NB4 (cell line): ENCODE data around the gene FRS2.

Source experiments
- DNase-seq: peaks from one replicate; pipeline ENCODE4 v3.0.0; 2010; ENCODE audit warnings: low read depth
- H3K4me3 ChIP-seq: one replicate; pipeline ENCODE4 v1.5.1; 2011; ENCODE audit warnings: mild to moderate bottlenecking, low read depth, low read length, moderate library complexity
- CTCF ChIP-seq: IDR thresholded peaks from one replicate; pipeline ENCODE4 v1.5.1; 2012; ENCODE audit warnings: low read depth, low read length
- MAX ChIP-seq: IDR thresholded peaks from 2 replicates; pipeline ENCODE4 v1.6.1; 2011; ENCODE audit warnings: low read depth, low read length
- MYC ChIP-seq: IDR thresholded peaks from 2 replicates; pipeline ENCODE4 v1.6.1; 2011; ENCODE audit warnings: low read depth, low read length
- POLR2A ChIP-seq: IDR thresholded peaks from 2 replicates; pipeline ENCODE4 v1.6.1; 2011; ENCODE audit warnings: mild to moderate bottlenecking; ENCODE audit not compliant: insufficient read length; ENCODE audit errors: extremely low read depth

Gene FRS2

GRCh38 chr12:69428351-69429073 is 41.7 kb upstream of the FRS2 start:
- DNase-seq, result no peak
- no peak overlapping the region for H3K4me3 ChIP-seq
- TF ChIP-seq CTCF (no peak), POLR2A (no peak), MAX (no peak), MYC (no peak)

GRCh38 chr12:69430942-69431590 is 39.1 kb upstream of the FRS2 start:
- DNase-seq, result no peak
- H3K4me3 ChIP-seq, result no peak overlapping the region
- TF ChIP-seq CTCF (no peak), POLR2A (no peak), MYC (no peak), MAX (no peak)

- TF ChIP-seq MYC (no peak), MAX (no peak), CTCF (no peak)
- DNase-seq, result no peak
- no peak overlapping the region for H3K4me3 ChIP-seq
These were observed 38.5 kb upstream of the FRS2 start for GRCh38 chr12:69431591-69432222.

GRCh38 chr12:69433653-69434052 is 36.5 kb upstream of the FRS2 start:
- no peak for DNase-seq
- TF ChIP-seq POLR2A (no peak), MAX (no peak), MYC (no peak)
- H3K4me3 ChIP-seq, result no peak overlapping the region

- no peak for DNase-seq
- no peak for TF ChIP-seq MYC
- no peak for TF ChIP-seq CTCF
- no peak for TF ChIP-seq MAX
- no peak for TF ChIP-seq POLR2A
- H3K4me3 ChIP-seq, result no peak overlapping the region
These were observed 34.5 kb upstream of the FRS2 start for GRCh38 chr12:69435644-69436043.

- TF ChIP-seq POLR2A (no peak), MYC (no peak), MAX (no peak), CTCF (no peak)
These were observed 33.1 kb upstream of the FRS2 start for GRCh38 chr12:69437073-69437472.

More at GRCh38 chr12:69437073-69437472, 33.1 kb upstream of the FRS2 start:
- DNase-seq, result no peak
- no peak overlapping the region for H3K4me3 ChIP-seq
